Mesothelial cell of epicardium (in vitro differentiated cells): Measurements from ENCODE around the gene NOS1AP. TPM values are rescaled to one million over a fixed set of nuclear protein-coding genes. Genes with fewer than 3 reads are reported as not detected.
"Not testable (repeated sequence)": the region's sequence is repeated elsewhere in the genome, so short reads cannot be mapped to it uniquely, and the experiment has no call there.

ENCODE experiments used
- DNase-seq, 2 experiments: peaks; one replicate each; pipeline ENCODE4 v3.0.0; 2021; ENCODE audit warnings: low spot score in 2 of 2; ENCODE audit not compliant: unreplicated experiment in 2 of 2
- H3K27ac Mint-ChIP-seq: 2 replicates; pipeline ENCODE4 v1.8.0; 2021; ENCODE audit warnings: mixed read lengths
- H3K27me3 Mint-ChIP-seq: 2 replicates; pipeline ENCODE4 v1.8.0; 2021; ENCODE audit warnings: low read depth, mixed read lengths
- H3K36me3 Mint-ChIP-seq: 2 replicates; pipeline ENCODE4 v1.8.0; 2021; ENCODE audit warnings: mixed read lengths
- H3K4me1 Mint-ChIP-seq: 2 replicates; pipeline ENCODE4 v1.8.0; 2021; ENCODE audit warnings: mixed read lengths
- H3K4me3 Mint-ChIP-seq: 2 replicates; pipeline ENCODE4 v1.8.0; 2021; ENCODE audit warnings: mild to moderate bottlenecking, moderate library complexity, mixed read lengths
- H3K9me3 Mint-ChIP-seq: 2 replicates; pipeline ENCODE4 v1.8.0; 2021; ENCODE audit warnings: mixed read lengths
- total RNA-seq: library from RNA; stranded (reverse); gene quantifications from 3 replicates; pipeline ENCODE4 v1.2.1, GENCODE V29; 2021
- TF ChIP-seq, protein P1 (sequence below): fragments of 200-600 bp; sonication (generic); IDR thresholded peaks from one replicate; pipeline ENCODE4 v1.5.0; 2021; ENCODE audit warnings: antibody characterized with exemption; ENCODE audit not compliant: unreplicated experiment

Gene NOS1AP
- total RNA-seq, 1 donor from 2014 or later, result 4.4 TPM

GRCh38 chr1:162040657-162041056, 28.8 kb upstream of the NOS1AP start:
- no peaks in the 10 kb centered on the region for H3K36me3 Mint-ChIP-seq
- H3K9me3 Mint-ChIP-seq, result peaks cover 7% of the 10 kb centered on the region
- H3K4me1 Mint-ChIP-seq, result peaks cover 2% of the 10 kb centered on the region
- TF ChIP-seq, protein P1, sequence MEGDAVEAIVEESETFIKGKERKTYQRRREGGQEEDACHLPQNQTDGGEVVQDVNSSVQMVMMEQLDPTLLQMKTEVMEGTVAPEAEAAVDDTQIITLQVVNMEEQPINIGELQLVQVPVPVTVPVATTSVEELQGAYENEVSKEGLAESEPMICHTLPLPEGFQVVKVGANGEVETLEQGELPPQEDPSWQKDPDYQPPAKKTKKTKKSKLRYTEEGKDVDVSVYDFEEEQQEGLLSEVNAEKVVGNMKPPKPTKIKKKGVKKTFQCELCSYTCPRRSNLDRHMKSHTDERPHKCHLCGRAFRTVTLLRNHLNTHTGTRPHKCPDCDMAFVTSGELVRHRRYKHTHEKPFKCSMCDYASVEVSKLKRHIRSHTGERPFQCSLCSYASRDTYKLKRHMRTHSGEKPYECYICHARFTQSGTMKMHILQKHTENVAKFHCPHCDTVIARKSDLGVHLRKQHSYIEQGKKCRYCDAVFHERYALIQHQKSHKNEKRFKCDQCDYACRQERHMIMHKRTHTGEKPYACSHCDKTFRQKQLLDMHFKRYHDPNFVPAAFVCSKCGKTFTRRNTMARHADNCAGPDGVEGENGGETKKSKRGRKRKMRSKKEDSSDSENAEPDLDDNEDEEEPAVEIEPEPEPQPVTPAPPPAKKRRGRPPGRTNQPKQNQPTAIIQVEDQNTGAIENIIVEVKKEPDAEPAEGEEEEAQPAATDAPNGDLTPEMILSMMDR, result peak; percentile 22
- no peak overlapping the region for H3K4me3 Mint-ChIP-seq
- H3K27me3 Mint-ChIP-seq, result peaks cover 18% of the 10 kb centered on the region
- no peak for DNase-seq
- no peak overlapping the region for H3K27ac Mint-ChIP-seq

- Mint-ChIP-seq H3K9me3 (peaks cover 7% of the 10 kb centered on the region), H3K4me3 (no peak overlapping the region), H3K4me1 (no peaks in the 10 kb centered on the region), H3K27ac (no peak overlapping the region), H3K27me3 (peaks cover 16% of the 10 kb centered on the region), H3K36me3 (no peaks in the 10 kb centered on the region)
- DNase-seq, result no peak
- TF ChIP-seq, protein P1, result no peak
These were observed 27.1 kb upstream of the NOS1AP start for GRCh38 chr1:162042361-162042760.

- Mint-ChIP-seq H3K9me3 (peaks cover 5% of the 10 kb centered on the region), H3K27me3 (peaks cover 27% of the 10 kb centered on the region), H3K4me1 (no peaks in the 10 kb centered on the region), H3K27ac (no peak overlapping the region), H3K4me3 (no peak overlapping the region), H3K36me3 (no peaks in the 10 kb centered on the region)
- TF ChIP-seq, protein P1, result no peak
- DNase-seq, result no peak
These were observed 22.6 kb upstream of the NOS1AP start for GRCh38 chr1:162046921-162047320.

DNA sequence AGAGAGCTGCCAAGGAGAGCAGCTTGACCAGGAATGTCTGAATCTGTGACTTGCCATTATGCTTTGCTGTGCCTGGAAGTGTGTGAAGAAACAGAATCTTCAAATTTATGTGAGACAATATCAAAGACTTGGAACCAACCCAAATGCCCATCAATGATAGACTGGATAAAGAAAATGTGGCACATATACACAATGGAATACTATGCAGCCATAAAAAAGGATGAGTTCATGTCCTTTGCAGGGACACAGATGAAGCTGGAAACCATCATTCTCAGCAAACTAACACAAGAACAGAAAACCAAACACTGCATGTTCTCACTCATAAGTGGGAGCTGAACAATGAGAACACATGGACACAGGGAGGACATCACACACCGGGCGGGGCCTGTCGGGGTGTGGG, 15.5 kb upstream of the NOS1AP start:
- H3K27me3 Mint-ChIP-seq, result peaks cover 12% of the 10 kb centered on the region
- not testable (repeated sequence) for H3K4me3 Mint-ChIP-seq, DNase-seq, H3K36me3 Mint-ChIP-seq, H3K27ac Mint-ChIP-seq, H3K9me3 Mint-ChIP-seq, H3K4me1 Mint-ChIP-seq

GRCh38 chr1:162055062-162055461, 14.4 kb upstream of the NOS1AP start:
- TF ChIP-seq, protein P1, result no peak
- DNase-seq, result no peak
- Mint-ChIP-seq H3K4me1 (no peaks in the 10 kb centered on the region), H3K36me3 (no peaks in the 10 kb centered on the region), H3K4me3 (no peak overlapping the region), H3K27ac (no peak overlapping the region), H3K9me3 (no peaks in the 10 kb centered on the region), H3K27me3 (peaks cover 5% of the 10 kb centered on the region)

- H3K4me3 Mint-ChIP-seq, result no peak overlapping the region
- H3K4me1 Mint-ChIP-seq, result no peaks in the 10 kb centered on the region
- TF ChIP-seq, protein P1, result peak; percentile 47
- H3K27me3 Mint-ChIP-seq, result peaks cover 4% of the 10 kb centered on the region
- no peaks in the 10 kb centered on the region for H3K36me3 Mint-ChIP-seq
- no peak overlapping the region for H3K27ac Mint-ChIP-seq
- no peaks in the 10 kb centered on the region for H3K9me3 Mint-ChIP-seq
- DNase-seq, result peak in 1 of 2 experiments; percentile 65
These were observed 13.4 kb upstream of the NOS1AP start for GRCh38 chr1:162056043-162056442.
